Fibroblast of skin of abdomen (primary cell): ENCODE results near the gene EIF4E1B.

Experiments used
- DNase-seq: peaks from one replicate; pipeline ENCODE4 v3.0.0-alpha.2; 2013

EIF4E1B gene

DNA sequence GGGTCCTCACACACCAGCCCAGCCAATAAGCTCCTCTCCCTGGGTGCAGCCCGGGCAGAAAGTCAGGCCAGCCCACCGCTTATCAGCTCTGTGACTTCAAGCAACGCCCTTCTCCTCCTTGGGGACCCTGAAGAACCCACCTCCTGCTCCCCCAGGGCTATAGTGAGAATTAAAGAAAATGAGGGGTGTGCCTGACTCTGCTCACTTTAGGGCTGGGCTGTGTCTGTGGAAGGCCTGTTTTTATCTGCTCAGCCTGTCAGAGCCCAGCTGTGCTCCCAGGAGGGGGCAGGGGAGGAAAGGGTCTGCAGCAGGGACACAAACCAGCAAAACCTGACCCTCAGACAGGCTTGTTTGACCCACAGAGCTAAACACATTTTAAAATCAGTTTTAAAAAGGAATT is 24.4 kb upstream of the EIF4E1B start:
- no peak for DNase-seq

DNA sequence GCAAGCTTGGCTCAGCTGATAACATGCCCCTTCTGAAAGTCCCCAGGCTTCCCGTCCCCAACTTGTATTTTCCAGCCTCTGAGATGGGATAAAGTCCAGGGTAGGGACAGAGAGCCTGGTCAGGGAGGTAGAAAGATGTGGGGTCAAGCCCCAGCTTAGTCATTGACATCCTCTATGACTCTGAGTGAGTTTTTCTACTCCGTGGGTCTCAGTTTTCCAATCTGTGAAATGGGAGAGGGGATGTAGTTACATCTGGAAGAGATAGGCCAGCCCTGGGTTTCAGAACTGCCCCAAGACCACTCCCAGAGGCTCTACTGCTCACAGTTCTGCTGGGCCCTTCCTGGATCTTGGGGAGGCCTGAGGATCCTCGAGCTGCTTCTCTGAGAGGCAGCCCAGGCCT is 23.6 kb upstream of the EIF4E1B start:
- no peak for DNase-seq

DNA sequence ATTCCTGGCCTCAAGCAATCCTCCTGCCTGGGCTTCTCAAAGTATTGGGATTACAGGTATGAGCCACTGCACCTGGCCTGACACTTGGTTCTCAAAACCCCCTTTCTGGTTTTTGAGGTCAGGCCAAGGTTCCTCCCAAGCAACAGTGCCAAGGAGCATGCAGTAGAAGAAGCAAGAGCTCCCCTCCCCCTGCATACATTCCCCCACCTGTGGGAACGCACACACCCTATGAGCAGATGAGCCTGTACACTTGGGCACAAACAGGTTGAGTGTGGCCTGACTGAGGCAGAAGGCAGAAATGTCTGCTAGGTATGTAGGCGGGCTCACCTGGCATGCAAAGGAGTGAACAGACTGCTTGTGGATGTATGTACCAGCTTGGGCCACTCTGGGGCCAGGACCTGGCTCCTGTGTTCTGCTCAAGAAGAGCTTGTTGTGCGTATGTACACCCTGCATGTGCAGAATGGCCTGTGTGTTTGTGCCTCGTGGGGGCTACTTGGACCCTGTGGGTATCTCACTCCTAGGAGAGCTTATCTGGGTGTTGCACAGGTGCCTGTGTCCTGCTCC is 22.3 kb upstream of the EIF4E1B start:
- no peak for DNase-seq

DNA sequence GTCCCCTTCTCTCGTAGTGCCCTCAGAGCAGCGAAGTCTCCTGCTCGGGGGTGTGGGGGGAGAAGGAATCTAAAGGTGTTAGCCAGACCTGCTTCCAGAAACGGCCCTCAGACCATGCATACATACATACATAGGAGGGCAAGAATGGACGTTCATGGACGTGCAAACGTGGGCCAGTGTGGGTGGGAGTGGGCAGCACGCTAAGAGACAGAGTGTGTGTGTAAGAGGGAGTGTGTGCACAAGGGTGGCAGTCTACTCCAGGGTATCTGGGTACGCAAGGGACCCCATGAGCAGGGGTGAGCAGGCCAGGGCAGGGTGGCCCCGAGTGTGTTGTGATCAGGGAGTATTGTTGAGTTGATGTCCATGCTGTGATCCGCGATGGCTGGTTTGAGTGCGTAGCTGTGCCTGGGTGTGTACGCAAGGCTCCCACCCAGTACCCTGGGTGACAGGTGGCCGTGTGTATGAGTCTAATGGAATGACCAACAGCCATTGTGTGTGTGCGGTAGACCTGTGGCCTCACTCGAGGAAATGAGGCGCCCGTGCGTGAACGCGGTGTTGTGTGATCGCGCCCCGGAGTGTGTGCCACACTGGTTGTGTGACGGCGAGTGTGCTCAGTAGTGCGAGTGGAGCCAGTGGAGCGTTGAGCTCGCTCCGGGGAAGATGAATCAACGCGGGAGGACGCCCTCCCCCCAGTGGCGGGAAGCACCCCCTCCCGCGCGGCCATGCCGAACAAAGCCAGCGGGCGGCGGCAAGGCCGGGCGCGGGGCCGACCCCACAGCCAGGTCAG is 21.3 kb upstream of the EIF4E1B start:
- DNase-seq: no peak

DNA sequence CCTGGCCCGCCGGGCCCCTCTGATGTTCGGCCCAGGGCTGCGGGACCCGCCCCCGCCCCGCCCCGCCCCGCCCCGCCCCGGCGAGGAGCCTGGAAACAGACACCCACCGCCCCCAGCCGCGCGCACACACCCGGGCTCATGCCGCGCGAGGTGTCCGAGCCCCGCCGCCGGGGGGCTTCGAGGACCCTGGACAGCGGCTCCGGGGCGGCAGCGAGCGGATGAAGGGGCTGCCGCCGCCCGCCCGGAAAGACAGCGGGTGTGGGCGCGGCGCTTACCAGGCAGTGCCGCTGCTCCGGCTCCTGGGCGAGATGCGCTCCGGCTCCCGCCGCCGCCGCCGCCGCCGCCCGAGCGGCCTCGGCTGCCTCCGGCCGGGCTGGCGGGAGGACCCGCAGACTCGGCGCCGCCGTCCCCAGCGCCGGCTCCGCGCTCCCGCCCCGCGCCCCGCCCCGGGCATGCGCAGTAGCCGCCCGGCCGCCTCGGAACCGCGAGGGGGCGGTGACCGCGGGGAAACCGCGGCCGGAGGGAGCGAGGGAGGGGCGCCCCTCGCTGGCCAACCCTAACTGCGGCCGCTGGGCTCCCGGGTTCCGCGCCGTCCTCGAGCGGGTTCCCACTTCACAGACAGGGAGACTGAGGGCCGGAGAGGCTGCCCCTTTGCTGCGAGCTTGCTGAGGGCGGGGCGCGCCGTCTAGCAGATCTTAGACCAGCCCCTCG is 20.6 kb upstream of the EIF4E1B start, which contains the start of gene GPRIN1:
TSS of gene GPRIN1 (minus strand) at position 433 of the 711 bp plus-strand sequence. CDS start 10,322 bp downstream, outside the sequence.
- DNase-seq: peak; percentile 55

DNA sequence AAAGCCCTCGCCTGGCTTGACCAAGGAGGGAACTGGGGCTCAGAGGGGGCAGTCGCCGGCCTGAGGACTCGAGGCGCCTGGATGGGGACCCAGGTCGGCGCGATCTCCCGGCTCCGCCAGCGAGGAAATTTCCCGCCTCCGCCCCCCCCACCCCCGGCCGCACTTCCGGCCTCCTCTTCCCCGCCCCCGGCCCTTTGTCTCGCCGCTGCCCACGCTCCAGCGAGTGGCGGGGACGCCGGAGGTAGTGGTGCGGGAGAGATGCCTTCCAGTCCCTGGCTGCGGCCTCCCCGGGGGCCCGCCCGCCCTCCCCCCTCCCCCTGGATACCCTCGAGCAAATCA is 20.1 kb upstream of the EIF4E1B start:
- DNase-seq: no peak

DNA sequence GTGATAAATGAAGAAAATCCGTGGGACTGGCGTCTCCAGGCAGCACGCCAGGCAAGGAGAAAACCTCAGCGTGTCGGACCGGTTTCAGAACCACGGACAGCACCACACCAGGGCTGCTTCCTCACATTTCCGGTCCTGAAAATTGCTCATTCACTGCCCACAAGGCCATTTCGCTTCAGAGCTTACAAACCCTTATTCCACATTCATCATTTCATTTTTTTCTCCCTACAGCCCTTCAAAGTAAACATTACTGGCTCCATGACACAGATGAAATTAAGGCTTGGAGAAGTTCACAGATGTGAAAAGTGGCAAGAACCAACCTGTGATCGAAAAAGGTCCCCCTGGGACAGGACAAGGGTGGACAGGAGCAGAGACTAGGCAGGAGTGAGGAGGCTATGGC is 19.0 kb upstream of the EIF4E1B start:
- peak; percentile 80 for DNase-seq

DNA sequence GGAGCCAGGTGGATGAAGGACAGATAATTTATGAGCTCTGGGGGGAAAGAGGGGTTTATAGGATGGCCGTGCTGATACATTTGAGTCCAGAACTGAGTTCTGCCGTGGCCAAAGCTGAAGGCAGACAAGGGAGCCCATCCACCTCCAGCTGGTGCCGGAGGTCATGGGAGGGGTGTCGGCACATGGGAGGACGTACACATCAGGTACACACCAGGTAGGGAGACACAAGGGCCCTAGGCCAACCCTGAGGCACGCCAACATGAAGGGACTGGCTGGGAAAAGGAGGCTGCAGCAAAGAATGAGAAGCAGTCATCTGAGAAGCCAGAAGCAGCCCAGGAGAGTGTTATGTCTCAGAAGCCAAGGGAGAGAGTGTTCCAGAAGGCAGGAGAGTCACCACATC is 18.5 kb upstream of the EIF4E1B start:
- DNase-seq: no peak

DNA sequence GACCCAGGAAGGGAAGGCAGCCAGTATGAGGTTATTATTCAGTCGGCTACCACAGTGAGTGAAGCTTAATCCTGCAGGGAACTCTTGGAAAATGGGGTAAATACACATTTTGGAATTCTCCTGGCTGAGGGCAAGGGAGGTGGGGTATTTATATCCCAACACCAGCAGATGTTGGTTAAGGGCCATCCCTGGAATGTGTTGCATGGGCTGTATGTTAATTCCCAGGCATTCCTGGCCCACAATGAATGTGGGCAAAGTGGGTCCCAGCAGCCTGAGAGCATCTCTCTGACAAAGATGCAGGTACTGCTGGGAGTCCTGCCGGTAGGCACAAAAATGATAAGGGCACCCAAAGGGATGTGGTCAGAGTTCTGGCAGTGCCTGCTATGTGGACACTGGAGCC is 17.6 kb upstream of the EIF4E1B start:
- no peak for DNase-seq

DNA sequence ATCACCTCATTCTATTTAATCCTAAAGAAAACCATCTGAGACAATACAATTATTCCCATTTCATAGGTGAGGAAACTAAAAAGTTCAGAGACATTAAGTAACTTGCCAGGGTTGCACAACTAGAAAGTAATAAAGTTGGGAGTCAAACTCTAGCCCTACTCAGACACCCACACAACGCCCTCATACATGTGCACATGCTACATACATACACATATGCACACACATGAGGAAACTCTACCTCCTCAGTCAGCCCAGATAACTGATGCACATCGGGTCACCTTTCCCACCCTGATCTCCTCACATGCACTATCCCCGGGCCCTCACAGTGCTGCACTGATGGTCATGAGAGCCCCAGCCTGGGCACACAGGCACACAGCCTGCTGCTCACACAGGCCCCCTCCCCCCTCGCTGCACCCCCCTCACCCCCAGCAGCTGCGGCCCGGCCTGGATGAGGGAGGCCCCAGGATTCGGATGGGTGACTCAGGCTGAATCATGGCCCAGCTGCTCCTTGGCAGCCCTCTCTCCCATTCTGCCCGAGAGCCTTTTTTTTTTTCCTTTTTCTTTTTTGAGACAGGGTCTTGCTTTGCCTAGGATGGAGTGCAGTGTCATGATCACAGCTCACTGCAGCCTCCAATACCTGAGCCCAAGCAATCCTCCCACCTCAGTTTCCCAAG is 15.5 kb upstream of the EIF4E1B start:
- DNase-seq: peak; percentile 77

DNA sequence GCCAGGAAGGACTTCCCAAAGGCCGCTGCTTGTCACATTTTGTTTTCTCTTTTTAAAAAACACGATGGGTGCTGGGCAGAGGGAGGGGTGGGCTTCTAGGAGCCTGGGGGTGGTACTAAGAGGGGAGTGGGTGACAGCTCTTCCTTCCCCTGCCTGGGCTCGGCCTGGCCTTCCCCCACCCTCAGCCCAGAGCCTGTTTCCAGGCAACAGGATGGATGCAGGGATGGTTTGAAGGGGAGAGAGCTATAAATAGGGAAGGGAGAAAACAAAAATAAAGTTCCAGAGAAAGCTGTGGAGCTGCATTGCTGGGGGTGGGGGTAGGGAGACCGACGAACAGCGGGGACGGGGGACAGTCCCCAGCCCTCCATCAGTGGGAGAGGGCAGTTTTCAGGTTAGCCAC is 14.0 kb upstream of the EIF4E1B start:
- no peak for DNase-seq

DNA sequence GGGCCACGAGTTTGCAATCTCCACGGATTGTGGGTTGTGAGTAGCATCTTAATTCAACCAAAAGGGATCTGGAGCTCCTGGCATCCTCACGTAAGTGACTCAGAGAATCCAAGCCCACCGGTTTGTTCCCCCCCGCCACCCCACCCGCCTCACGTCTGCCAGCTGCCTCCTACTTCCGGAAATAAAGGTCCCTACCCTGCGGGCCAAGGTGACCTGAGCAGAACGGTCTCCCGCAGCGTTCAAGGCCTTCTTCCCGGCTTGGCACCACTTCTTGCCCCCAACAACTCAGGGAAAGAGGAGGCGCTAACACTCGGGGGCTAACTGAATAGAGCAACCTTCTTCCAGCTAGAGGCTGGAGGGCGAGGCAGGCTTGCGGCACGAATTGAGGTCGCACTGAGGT is 11.7 kb upstream of the EIF4E1B start:
- DNase-seq: no peak

DNA sequence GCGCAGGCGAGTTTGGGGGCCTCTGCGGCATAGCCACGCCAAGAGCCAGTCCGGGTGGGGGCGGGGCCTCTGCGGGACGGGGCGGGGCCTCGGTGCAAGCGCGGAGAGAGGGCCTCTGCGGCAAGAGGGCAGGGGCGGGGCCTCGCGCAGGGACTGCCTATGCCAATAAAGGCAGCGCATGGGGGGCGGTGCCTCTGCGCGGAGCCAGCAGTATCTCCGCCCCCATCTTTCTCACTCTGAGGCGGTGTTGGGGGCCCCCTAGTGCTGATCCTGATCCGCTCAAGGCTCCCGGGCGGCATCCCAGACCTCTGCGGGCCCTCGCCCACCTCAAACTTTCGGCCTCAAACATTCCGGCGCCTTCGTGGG is 11.3 kb upstream of the EIF4E1B start:
- DNase-seq: peak; percentile 89

DNA sequence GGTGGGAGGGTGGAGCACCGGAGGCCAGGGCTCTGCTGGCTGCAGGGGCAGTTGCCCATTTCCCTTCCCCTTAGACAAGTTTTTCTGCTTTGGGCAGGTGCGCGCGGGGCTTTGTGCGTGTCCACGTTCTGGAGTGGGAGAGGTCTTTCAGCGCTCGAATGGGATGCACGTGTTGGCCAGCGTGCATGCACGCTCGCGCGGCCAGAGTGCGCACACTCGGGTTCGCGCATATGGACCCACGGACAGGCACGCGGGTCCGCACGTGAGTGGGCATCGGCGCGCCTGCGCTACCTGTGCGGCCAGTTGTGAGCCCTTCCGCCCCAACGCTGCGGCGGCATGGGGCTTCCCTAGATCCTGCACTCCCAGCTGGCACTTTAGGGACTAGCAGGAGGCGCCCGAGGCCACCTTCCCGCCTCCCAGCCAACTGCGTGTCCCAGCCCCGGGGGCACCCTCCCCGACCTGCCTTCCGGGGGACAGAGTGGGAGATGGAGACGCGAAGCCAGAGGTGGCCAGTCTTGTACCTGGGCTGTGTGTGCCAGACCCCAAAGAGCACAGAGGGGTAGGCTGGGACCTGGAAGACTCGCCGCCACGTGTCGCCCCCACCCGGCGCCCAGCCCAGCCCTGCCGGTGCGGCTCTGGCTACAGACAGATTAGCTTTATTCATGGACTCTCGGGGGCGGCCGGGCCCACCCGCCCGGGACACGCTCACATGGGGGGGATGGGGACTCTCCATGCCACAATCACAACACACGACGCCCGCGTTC is 10.7 kb upstream of the EIF4E1B start:
- no peak for DNase-seq

DNA sequence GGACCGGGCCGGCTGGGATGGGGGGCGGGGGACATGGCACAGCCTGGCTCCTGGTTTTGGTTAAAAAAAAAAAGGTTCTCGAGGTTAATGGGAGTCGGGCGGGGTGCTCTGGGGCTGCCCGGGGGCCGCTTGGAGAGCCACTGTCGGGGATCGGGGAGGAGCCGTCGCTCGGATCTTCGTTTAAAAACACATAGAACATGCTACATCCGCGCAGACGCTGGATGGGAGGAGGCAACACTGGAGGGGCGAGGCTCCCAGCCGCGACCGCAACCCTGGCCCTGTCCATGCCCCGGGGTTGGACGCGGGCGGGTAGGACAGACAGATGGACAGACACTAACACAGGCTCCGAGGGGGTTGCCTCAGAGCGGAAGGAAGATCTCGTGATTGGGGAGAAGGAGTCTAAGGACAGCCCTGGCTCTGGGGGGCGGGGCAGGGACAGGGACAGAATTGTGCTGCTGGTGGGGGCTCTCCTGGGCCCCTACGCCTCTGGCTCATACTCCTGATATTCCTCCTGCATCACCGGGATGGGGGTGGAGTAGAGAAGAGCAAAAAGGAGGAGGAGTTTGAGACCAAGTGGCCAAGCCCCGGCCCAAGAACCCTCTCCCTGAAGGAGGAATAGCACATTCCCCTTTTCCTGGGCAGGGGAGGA is 10.0 kb upstream of the EIF4E1B start:
- no peak for DNase-seq

DNA sequence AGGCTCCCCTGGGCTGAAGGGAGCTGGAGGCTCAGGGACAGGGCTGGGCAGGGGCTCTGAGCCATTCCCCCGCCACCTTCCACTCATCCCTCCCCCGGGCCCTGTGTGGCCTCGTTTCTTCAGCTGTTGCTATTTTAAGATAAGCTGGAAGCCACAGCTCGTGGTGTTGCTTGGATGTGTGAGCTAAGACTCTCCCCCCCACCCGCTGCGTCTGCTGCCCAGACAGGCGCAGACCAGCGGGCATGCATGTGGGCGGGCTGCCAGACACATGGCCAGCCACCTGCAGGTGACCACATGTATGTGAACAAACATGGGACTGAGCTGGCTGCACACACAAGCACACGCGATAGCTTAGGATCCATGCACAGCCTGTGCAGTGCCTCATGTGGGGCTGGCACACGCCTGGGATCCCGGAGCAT is 8.8 kb upstream of the EIF4E1B start:
- no peak for DNase-seq

DNA sequence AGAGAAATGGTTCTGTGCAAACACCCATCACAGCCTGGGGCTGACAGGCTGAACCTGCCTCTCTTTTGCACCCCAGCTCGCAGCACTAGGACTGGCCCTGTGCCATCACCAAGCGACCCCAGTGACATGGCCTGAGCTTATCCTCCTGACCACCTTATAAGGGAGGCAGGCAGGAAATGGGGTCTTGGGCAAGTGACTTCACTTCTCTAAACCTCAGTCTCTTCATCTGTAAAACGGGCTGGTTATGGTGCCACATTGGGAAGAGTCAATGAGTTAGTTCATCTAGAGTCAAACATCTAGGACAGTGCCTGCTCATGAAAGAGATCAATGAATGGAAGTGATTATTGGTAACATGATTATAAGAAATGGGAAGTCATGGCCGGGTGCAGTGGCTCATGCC is 6.3 kb upstream of the EIF4E1B start:
- no peak for DNase-seq

DNA sequence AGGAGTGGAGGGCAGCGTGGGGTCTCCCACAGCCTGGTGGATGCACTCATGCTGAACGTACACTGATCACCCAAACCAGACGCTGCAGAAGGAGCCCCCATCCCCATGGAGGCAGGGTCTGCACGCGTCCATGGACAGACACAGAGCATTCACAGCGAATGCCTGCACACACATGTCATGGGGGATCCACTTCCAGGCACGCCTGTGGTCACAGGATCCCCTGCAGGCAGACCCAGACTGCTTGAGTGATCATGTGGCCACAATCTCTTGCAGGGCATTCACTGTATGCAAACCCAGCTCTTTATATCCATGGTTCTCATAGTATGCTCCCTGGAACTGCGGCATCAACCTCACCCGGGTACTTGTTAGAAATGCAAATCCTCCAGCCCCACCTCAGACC is 5.5 kb upstream of the EIF4E1B start:
- no peak for DNase-seq

DNA sequence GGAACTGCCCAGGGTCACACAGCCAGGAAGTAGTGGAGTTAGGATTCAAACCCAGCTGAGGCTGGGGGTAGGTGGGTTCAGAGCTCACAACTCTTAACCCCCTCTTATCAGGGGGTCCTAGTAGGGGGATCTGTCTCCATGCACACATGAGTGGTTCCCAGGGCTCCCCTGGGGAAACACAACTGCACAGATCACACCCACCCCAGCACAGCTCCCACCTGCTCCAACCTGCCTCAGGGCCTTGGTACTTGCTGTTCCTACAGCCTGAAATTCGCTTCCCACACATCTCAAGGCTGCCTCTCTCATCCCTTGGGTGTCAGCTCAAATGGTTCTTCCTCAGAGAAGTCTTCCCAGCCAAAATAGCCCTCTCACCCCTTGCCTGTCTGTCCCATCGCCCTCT is 5.0 kb upstream of the EIF4E1B start:
- DNase-seq: no peak

DNA sequence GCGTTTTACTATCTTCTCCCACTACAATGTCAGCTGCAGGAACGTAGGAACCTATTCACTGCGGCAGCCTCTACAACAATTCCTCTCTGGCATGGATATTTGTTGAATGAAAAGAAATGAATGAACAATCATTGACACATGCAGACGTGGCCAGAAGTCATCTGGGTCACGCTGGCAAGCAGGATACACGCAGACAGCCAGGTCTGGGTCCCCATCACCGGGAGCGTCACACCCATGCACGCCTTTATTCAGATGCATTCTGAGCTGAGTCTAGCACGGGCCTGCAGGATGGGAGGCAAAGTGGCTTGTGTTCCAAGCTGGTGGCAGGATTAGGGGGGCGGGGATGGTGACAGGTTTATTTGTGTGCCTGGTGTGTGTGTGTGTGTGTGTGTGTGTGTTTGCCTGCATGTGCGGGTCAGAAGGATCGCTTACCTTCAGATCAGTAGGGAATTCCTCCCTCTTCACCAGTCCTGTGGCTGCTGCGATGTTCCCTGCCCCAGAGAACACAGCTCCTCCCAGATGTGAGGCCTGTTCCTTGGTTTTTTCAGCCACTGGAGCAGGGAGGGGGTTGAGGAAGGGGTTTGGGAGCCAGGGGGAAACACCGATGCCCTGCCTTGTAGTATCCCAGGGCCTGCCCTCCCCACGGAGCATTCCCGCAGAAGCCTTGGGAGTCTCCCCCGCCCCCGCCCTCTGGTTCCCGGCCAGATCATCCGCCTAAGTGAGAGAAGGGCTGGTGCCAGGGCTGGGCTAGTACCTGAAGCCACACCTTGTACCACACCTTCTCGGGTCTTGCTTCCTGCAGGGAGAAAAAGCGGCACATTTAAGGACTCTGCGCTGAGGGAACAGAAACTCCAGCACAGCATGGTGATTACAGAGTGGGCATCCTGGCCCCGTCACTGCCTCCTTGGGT is 4.3 kb upstream of the EIF4E1B start:
- DNase-seq: no peak

DNA sequence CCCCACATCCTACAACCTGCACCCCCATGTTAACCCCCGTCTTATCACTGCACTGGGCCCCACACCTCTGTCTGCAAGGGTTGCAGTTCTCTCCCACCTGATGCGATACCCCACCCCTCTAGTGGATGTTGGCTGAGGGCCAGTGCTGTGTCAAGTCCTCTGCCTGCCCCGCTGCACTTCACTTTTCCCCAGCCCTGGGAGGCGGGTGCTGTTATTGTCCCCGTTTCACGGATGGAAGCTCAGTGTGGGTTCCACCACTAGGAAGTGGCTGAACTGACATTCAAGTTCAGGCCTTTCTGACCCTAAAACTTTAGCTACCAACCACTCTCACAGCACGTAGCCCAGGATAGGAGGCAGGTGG is 3.6 kb upstream of the EIF4E1B start:
- no peak for DNase-seq
